GM12892 (cell line): ENCODE data around the gene MRPL16. TPM values are rescaled to one million over a fixed set of nuclear protein-coding genes. Genes with fewer than 3 reads are reported as not detected.
"Not testable (repeated sequence)": the region's sequence is repeated elsewhere in the genome, so short reads cannot be mapped to it uniquely, and the experiment has no call there.

Source experiments
- DNase-seq: peaks from one replicate; pipeline ENCODE4 v3.0.0; 2011; ENCODE audit not compliant: insufficient read length
- FAIRE-seq: peaks from 2 replicates; lab custom pipeline; 2011; peaks lifted over from hg19 to GRCh38; lab: Jason Lieb, UNC
- POLR2A ChIP-seq: IDR thresholded peaks from 2 replicates; pipeline ENCODE4 v1.6.1; 2011; ENCODE audit warnings: low read depth, low read length, control low read depth
- POLR2AphosphoS5 ChIP-seq: IDR thresholded peaks from 2 replicates; pipeline ENCODE4 v1.6.1; 2011; ENCODE audit warnings: low read depth, low read length, control low read depth
- TAF1 ChIP-seq: IDR thresholded peaks from 2 replicates; pipeline ENCODE4 v1.6.1; 2011; ENCODE audit warnings: low read depth, mild to moderate bottlenecking, control low read depth, low read length, borderline replicate concordance
- polyA plus RNA-seq: library from polyadenylated mRNA; unstranded; fragments of >200 nt; gene quantifications from one replicate; pipeline ENCODE4 v1.2.1, GENCODE V29; 2012; ENCODE audit warnings: missing spikeins, inconsistent platforms; ENCODE audit not compliant: missing spikeins

Gene MRPL16
- polyA plus RNA-seq, result 75.3 TPM

- TF ChIP-seq POLR2A (peak; percentile 87), POLR2AphosphoS5 (peak; percentile 79), TAF1 (peak; percentile 98)
- peak; percentile 73 for DNase-seq
- FAIRE-seq, result peak; percentile 93
Observed at GRCh38 chr11:59810189-59810910, at the start of gene MRPL16. TSS of gene MRPL16 (minus strand) at chr11:59810778. CDS start at chr11:59810658, 120 bp downstream.

GRCh38 chr11:59859673-59860072 lies 49.1 kb upstream of the MRPL16 start:
- DNase-seq (no peak), FAIRE-seq (no peak)
- TF ChIP-seq POLR2AphosphoS5, result no peak
- TF ChIP-seq TAF1, result no peak
- TF ChIP-seq POLR2A, result no peak

GRCh38 chr11:59857439-59858434 lies 47.2 kb upstream of the MRPL16 start:
- FAIRE-seq, result no peak
- no peak for DNase-seq
- TF ChIP-seq TAF1, result no peak
- no peak for TF ChIP-seq POLR2A
- no peak for TF ChIP-seq POLR2AphosphoS5

GRCh38 chr11:59854871-59855270 lies 44.3 kb upstream of the MRPL16 start:
- TF ChIP-seq POLR2AphosphoS5 (no peak), TAF1 (no peak), POLR2A (no peak)
- FAIRE-seq, result no peak
- no peak for DNase-seq

DNA sequence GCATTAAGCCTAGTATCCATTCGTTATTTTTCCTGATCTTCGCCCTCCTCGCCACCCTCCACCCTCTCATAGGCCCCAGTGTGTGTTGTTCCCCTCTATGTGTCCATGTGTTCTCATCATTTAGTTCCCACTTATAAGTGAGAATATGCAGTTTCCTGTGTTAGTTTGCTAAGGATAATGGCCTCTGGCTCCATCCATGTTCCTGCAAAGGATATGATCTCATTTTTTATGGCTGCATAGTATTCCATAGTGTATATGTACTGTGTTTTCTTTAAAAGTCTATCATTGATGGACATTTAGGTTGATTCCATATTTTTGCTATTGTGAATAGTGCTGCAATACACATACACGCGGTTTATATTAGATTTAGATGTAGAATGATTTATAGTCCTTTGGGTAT lies 40.8 kb upstream of the MRPL16 start:
- DNase-seq, FAIRE-seq: not testable (repeated sequence)

DNA sequence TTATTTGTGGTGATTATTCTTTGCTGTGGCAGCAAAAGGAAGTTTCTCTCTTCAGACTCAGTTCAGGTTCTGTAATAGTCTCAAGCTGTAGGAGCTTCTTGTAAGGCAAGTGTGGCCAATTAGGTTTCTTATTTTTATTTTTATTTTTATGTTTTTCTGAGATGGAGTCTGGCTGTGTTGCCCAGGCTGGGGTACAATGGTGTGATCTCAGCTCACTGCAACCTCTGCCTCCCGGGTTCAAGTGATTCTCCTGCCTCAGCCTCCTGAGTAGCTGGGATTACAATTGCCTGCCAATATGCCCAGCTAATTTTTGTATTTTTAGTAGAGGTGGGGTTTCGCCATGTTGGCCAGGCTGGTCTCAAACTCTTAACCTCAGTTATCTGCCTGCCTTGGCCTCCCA lies 39.0 kb upstream of the MRPL16 start:
- FAIRE-seq, result not testable (repeated sequence)

GRCh38 chr11:59849129-59849528 lies 38.6 kb upstream of the MRPL16 start:
- FAIRE-seq (no peak), DNase-seq (no peak)
- TF ChIP-seq POLR2AphosphoS5 (no peak), POLR2A (no peak), TAF1 (no peak)

More for the DNA sequence above, 39.0 kb upstream of the MRPL16 start:
- DNase-seq, result not testable (repeated sequence)

GRCh38 chr11:59848439-59848838 lies 37.9 kb upstream of the MRPL16 start:
- DNase-seq, FAIRE-seq: not testable (repeated sequence)

GRCh38 chr11:59847626-59848025 lies 37.0 kb upstream of the MRPL16 start:
- TF ChIP-seq POLR2AphosphoS5 (no peak), TAF1 (no peak), POLR2A (no peak)
- DNase-seq (no peak), FAIRE-seq (no peak)

- FAIRE-seq (no peak), DNase-seq (no peak)
- no peak for TF ChIP-seq TAF1
- TF ChIP-seq POLR2A, result no peak
- no peak for TF ChIP-seq POLR2AphosphoS5
Observed at GRCh38 chr11:59846556-59846955, 36.0 kb upstream of the MRPL16 start.

DNA sequence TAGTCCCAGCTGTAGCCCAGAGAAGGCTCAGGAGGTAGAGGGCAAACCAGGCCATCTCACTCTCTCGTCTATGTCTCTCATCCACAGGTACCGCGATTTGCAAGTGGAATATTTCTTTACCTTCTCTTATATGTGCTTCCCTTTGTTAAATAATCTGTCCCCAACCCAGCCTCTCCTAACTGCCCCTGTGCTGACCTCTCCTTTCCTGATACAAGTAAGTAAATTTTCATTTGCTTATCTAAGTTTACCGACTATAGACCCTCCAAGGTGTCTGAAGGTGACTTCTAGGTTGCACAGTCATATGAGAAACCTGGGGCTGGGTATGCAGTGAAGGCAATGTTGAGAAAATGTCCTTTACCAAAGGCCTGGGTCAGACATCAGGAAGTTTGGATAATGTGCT lies 34.8 kb upstream of the MRPL16 start, which contains the start of gene CBLIF:
Gene CBLIF (minus strand): TSS at position 101 of the 400 bp plus-strand sequence. CDS start 46 bp downstream, at position 55.
- no peak for FAIRE-seq
- TF ChIP-seq POLR2AphosphoS5, result no peak
- no peak for TF ChIP-seq POLR2A
- TF ChIP-seq TAF1, result no peak
- DNase-seq, result no peak

DNA sequence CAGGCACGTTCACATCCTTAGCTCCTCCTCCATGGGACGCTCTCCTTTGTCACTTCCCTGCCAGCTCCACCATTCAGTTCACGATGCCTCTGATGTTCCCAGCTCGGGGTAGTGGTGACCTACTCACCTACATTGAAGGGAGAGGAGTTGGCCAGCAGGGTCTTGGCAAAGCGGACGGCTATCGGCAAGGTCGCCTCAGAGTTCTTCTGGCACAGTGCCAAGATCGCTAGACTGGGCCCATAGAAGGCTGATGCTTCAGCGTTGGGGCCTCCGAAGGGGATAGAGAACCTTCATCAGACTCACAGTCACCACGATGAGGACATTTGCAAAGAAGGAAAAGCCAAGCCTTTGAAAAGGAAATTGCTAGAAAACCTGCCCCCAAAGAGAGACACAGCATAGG lies 31.7 kb upstream of the MRPL16 start:
- TF ChIP-seq POLR2A, result no peak
- no peak for TF ChIP-seq TAF1
- TF ChIP-seq POLR2AphosphoS5, result no peak
- FAIRE-seq (no peak), DNase-seq (no peak)
